Mesothelial cell of epicardium (in vitro differentiated cells): ENCODE data around the gene GRID1. TPM values are rescaled to one million over a fixed set of nuclear protein-coding genes. Genes with fewer than 3 reads are reported as not detected.

Source experiments
- DNase-seq, 2 experiments: peaks; one replicate each; pipeline ENCODE4 v3.0.0; 2021; ENCODE audit warnings: low spot score in 2 of 2; ENCODE audit not compliant: unreplicated experiment in 2 of 2
- H3K27ac Mint-ChIP-seq: 2 replicates; pipeline ENCODE4 v1.8.0; 2021; ENCODE audit warnings: mixed read lengths
- H3K27me3 Mint-ChIP-seq: 2 replicates; pipeline ENCODE4 v1.8.0; 2021; ENCODE audit warnings: low read depth, mixed read lengths
- H3K36me3 Mint-ChIP-seq: 2 replicates; pipeline ENCODE4 v1.8.0; 2021; ENCODE audit warnings: mixed read lengths
- H3K4me1 Mint-ChIP-seq: 2 replicates; pipeline ENCODE4 v1.8.0; 2021; ENCODE audit warnings: mixed read lengths
- H3K4me3 Mint-ChIP-seq: 2 replicates; pipeline ENCODE4 v1.8.0; 2021; ENCODE audit warnings: mild to moderate bottlenecking, moderate library complexity, mixed read lengths
- H3K9me3 Mint-ChIP-seq: 2 replicates; pipeline ENCODE4 v1.8.0; 2021; ENCODE audit warnings: mixed read lengths
- total RNA-seq: library from RNA; stranded (reverse); gene quantifications from 3 replicates; pipeline ENCODE4 v1.2.1, GENCODE V29; 2021
- TF ChIP-seq, protein P1 (sequence below): fragments of 200-600 bp; sonication (generic); IDR thresholded peaks from one replicate; pipeline ENCODE4 v1.5.0; 2021; ENCODE audit warnings: antibody characterized with exemption; ENCODE audit not compliant: unreplicated experiment

GRID1 gene
- total RNA-seq, 1 donor from 2014 or later, result 0.22 TPM

DNA sequence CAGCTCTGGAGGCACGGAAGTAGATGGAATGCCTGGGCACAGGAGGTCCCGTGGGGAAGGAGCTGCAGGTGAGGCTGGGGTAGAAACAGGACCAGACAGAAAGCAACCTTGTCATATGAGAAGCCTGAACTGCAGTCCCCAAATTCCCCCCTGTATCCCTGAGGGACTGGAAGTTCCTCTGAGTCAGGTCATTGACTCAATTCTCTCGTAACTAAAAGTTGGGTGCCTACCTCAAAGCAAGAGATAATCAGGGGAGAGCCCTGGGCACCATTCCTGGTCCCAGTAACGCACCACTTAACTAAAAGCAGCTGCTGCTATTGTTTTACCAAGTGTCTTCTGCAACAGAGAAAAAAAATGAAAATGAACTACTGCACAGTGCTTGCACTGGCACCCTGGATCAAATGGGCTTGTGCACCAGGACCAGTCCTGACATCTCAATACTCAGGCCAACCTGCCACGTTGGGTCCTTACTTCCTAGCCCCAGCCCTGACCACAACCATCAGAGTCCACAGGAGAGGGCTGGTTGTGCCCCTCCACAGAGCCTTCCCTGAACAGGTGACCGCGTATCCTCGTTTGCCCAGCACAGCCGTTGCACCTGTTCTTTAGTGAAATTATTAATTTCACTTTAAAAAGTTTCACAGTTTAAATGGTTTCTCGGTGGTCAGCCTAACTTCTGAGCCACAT, 79.3 kb downstream of the GRID1 start:
- H3K9me3 Mint-ChIP-seq, result no peaks in the 10 kb centered on the region
- H3K4me3 Mint-ChIP-seq, result no peak overlapping the region
- peak in 1 of 2 experiments; percentile 21 for DNase-seq
- H3K27me3 Mint-ChIP-seq, result peaks cover 47% of the 10 kb centered on the region
- TF ChIP-seq, protein P1, sequence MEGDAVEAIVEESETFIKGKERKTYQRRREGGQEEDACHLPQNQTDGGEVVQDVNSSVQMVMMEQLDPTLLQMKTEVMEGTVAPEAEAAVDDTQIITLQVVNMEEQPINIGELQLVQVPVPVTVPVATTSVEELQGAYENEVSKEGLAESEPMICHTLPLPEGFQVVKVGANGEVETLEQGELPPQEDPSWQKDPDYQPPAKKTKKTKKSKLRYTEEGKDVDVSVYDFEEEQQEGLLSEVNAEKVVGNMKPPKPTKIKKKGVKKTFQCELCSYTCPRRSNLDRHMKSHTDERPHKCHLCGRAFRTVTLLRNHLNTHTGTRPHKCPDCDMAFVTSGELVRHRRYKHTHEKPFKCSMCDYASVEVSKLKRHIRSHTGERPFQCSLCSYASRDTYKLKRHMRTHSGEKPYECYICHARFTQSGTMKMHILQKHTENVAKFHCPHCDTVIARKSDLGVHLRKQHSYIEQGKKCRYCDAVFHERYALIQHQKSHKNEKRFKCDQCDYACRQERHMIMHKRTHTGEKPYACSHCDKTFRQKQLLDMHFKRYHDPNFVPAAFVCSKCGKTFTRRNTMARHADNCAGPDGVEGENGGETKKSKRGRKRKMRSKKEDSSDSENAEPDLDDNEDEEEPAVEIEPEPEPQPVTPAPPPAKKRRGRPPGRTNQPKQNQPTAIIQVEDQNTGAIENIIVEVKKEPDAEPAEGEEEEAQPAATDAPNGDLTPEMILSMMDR, result no peak
- H3K27ac Mint-ChIP-seq, result no peak overlapping the region
- H3K4me1 Mint-ChIP-seq, result no peaks in the 10 kb centered on the region
- H3K36me3 Mint-ChIP-seq, result no peaks in the 10 kb centered on the region

DNA sequence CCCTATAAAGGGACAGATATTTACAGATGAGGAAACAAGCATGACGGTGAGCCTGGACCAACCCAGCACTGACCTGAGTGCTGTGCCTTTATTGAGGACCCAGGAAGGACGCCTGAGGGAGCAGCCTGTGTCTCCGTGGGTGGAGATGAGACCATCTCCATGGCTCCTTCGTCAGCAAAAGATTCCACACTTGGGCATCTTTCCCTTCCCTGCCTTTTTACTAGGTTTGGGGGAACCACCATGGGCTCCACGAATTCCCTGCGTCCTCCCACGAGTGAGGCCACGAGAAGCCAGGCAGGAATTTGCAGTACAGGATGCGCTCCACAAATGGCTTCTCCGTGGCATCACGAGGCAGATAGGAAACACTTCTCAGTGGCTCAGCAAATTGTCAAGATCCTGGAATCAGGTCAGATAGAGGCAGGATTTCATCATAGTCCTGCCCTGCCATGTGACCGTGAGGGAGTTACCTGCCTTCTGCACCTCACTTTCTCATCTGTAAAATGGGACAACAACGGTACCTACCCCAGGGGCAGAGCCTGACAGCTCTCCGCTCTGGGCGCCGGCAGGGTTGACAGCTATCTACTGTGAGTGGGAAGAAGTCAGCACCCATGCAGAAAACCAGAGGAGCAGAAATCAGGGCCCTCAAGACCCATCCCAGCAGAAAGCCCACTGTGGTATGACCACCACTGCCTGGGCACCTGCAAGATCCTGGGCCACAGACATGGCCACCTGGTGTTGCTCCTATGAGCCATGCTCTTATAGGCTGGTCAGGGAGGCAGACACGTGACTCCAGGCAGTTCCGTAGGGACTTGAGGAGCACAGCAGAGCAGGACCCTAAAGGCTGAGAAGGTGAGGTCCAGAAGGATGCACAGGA, 80.1 kb downstream of the GRID1 start:
- H3K27ac Mint-ChIP-seq, result no peak overlapping the region
- peak in 1 of 2 experiments; percentile 13 for DNase-seq
- TF ChIP-seq, protein P1, result no peak
- no peaks in the 10 kb centered on the region for H3K9me3 Mint-ChIP-seq
- no peaks in the 10 kb centered on the region for H3K36me3 Mint-ChIP-seq
- no peak overlapping the region for H3K4me3 Mint-ChIP-seq
- peaks cover 44% of the 10 kb centered on the region for H3K27me3 Mint-ChIP-seq
- H3K4me1 Mint-ChIP-seq, result no peaks in the 10 kb centered on the region

DNA sequence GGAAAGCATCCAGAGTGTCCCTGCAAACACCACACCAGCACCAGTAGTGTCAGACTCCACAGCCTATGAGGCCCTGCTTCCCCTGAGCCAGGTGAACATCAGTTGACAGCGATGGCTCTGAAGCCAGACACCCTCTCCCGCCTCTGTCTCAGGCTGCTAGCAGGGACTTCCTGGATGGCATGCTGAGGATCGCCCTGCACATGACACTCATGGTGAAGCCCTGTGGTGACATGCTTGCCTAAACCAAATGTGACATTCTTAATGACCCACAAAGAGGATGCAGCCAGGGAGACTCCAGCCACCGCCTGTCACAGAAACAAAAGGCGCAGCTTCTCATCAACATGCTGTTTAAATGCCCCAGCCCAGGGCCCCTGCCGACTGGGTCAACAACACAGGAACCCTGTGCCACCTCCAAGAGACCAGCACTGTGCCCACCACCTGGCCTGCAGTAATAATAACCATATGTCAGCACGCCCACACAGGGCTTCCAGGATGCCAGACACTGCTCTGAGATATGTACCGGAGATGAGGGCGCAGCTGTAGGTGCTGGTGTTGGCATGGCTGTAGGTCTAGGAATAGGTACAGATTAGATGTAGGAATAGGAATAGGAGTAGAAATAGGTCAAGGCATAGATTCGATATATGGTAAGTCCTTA, 81.3 kb downstream of the GRID1 start:
- TF ChIP-seq, protein P1, result no peak
- Mint-ChIP-seq H3K9me3 (no peaks in the 10 kb centered on the region), H3K27ac (no peak overlapping the region), H3K27me3 (peaks cover 43% of the 10 kb centered on the region), H3K4me1 (no peaks in the 10 kb centered on the region), H3K36me3 (no peaks in the 10 kb centered on the region), H3K4me3 (no peak overlapping the region)
- peak in 1 of 2 experiments; percentile 21 for DNase-seq

DNA sequence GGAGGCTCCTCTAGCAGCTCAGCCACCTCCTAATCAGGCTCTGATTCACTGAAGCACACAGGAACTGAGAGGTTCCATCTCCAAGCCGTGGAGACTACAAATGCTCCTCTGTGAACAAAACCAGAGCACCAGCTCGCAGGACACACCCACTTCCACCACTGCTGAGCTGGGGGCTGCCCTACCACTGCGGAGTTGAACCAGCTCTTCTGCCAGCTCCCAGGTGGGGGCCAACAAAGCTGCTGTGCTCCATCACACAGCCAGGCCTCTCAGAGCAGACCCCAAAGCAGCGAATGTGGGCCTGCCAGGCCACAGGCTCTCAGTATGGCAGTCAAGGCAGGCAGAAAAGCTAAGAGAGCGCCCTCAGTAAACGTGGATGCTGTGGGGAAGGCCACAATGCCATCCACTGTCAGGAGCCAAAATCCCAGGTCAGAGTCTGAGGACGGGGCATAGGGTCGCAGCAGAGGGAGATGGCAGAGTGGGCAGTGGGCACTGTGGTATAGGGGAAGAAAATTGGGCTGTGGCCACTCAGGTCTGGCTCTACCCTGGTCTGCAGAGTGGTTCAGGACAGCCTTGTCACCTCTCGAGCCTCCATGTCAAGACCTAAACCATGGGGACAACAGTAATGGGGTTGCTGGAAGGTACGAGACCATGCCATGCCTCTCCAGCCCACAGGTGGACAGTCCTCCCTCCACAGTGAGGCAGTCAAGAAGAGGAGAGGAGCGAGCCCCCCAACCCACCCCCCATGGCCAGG, 82.1 kb downstream of the GRID1 start:
- Mint-ChIP-seq H3K36me3 (no peaks in the 10 kb centered on the region), H3K27ac (no peak overlapping the region), H3K4me3 (no peak overlapping the region), H3K27me3 (peaks cover 40% of the 10 kb centered on the region), H3K9me3 (peaks cover under 1% of the 10 kb centered on the region), H3K4me1 (no peaks in the 10 kb centered on the region)
- TF ChIP-seq, protein P1, result no peak
- DNase-seq, result peak in 1 of 2 experiments; percentile 26
